ENCODE results near the gene SMC1B.

DNA sequence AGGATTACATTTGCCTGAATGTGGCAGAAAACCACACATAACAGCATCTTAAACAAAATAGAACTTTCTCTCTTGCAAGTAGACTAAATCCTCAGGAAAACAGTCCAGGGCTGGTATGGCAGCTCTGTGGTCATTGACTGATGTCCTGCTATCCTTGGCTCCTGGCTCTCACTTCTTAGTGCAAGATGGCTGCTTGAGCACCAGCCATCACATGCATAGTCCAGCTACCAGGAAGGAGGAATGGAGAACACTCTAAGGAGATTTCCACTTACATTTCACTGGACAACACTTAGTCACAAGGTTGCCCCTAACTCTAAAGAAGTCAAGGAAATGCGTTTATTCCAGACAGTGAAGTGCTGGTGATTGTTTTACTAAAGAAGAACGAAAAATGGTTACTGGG, 13.7 kb upstream of the SMC1B start:
- TF ChIP-seq, protein P1, sequence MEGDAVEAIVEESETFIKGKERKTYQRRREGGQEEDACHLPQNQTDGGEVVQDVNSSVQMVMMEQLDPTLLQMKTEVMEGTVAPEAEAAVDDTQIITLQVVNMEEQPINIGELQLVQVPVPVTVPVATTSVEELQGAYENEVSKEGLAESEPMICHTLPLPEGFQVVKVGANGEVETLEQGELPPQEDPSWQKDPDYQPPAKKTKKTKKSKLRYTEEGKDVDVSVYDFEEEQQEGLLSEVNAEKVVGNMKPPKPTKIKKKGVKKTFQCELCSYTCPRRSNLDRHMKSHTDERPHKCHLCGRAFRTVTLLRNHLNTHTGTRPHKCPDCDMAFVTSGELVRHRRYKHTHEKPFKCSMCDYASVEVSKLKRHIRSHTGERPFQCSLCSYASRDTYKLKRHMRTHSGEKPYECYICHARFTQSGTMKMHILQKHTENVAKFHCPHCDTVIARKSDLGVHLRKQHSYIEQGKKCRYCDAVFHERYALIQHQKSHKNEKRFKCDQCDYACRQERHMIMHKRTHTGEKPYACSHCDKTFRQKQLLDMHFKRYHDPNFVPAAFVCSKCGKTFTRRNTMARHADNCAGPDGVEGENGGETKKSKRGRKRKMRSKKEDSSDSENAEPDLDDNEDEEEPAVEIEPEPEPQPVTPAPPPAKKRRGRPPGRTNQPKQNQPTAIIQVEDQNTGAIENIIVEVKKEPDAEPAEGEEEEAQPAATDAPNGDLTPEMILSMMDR (IDR thresholded peaks at IDR 0.05), result no peak
- no peak for TF ChIP-seq SIN3A (IDR thresholded peaks at IDR 0.05; ENCODE audit: borderline replicate concordance, insufficient read depth, low read depth, low read length)
